HepG2 (cell line): ENCODE data around the gene ANKS1B. TPM values are rescaled to one million over a fixed set of nuclear protein-coding genes. Genes with fewer than 3 reads are reported as not detected.

Experiments
- ATAC-seq: fragments of 200-7000 bp; cut with Tn5 transposase; 3 replicates; pipeline ENCODE4 v1.9.1; 2020; ENCODE audit warnings: mild to moderate bottlenecking, moderate library complexity
- BruUV-seq: library from RNA; stranded (reverse); fragments of 400-500 nt; replicated peaks from 2 replicates; lab custom pipeline; 2021; lab: Mats Ljungman, UMichigan
- CTCF ChIA-PET: fragments of 300-600 bp; formaldehyde crosslinking; extraction: SDS; loops from one replicate; lab custom pipeline; 2021; ENCODE audit warnings: low total read pairs, inconsistent platforms, low intra/inter-chr PET ratio; lab: Yijun Ruan, JAX
- POLR2A ChIA-PET: fragments of 350-600 bp; sonication (Branson Sonifier 250); formaldehyde crosslinking; loops from one replicate; lab custom pipeline; 2020; ENCODE audit warnings: antibody characterized with exemption, inconsistent platforms; lab: Yijun Ruan, JAX
- DNase-seq: peaks from one replicate; pipeline ENCODE4 v3.0.0-alpha.2; 2015; ENCODE audit warnings: low spot score
- FAIRE-seq: peaks from 3 replicates; lab custom pipeline; 2011; peaks lifted over from hg19 to GRCh38; lab: Jason Lieb, UNC
- H2AFZ ChIP-seq: one replicate; pipeline ENCODE4 v1.6.1; 2011; ENCODE audit warnings: low read length, inconsistent platforms
- H3K27ac ChIP-seq: fragments of 300-600 bp; 3 replicates; pipeline ENCODE4 v1.8.0; 2011; ENCODE audit warnings: mixed run types, mild to moderate bottlenecking, mixed read lengths, low read length, inconsistent platforms; ENCODE audit not compliant: insufficient read depth; ENCODE audit errors: extremely low read length
- H3K27me3 ChIP-seq, 2 experiments: fragments of 200-600 bp in 1 of 2; 2 replicates in 1 of 2; 3 replicates in 1 of 2; pipeline versions ENCODE4 v1.6.0 to v1.8.0; 2011; ENCODE audit warnings: low read length in 2 of 2, mild to moderate bottlenecking in 2 of 2, moderate library complexity in 2 of 2, inconsistent platforms in 1 of 2; ENCODE audit not compliant: insufficient read depth in 2 of 2, control insufficient read depth in 1 of 2
- H3K36me3 ChIP-seq, 2 experiments: fragments of 200-600 bp in 1 of 2; replicated peaks in 1 of 2; 2 replicates in 1 of 2; 3 replicates in 1 of 2; pipeline versions ENCODE4 v1.5.1 to v1.8.0; 2011; ENCODE audit warnings: low read length in 2 of 2, inconsistent platforms in 1 of 2; ENCODE audit not compliant: insufficient read depth in 2 of 2, control insufficient read depth in 1 of 2
- H3K4me1 ChIP-seq: 2 replicates; pipeline ENCODE4 v1.5.1; 2012; ENCODE audit warnings: low read length, inconsistent platforms; ENCODE audit not compliant: insufficient read depth
- H3K4me2 ChIP-seq: 2 replicates; pipeline ENCODE4 v1.6.0; 2011; ENCODE audit warnings: low read depth, low read length, inconsistent platforms
- H3K4me3 ChIP-seq, 3 experiments: fragments of 200-600 bp in 1 of 3; sonication (generic), shearing (Covaris generic) in 1 of 3; replicated peaks in 1 of 3; 2 replicates each; pipeline ENCODE4 v1.5.1; 2011 to 2016; ENCODE audit warnings: low read length in 3 of 3, inconsistent platforms in 2 of 3, low read depth in 2 of 3, mild to moderate bottlenecking in 2 of 3, control low read depth in 1 of 3, mixed read lengths in 1 of 3; ENCODE audit not compliant: insufficient read depth in 1 of 3
- H3K79me2 ChIP-seq: one replicate; pipeline ENCODE4 v1.6.1; 2011; ENCODE audit warnings: low read length, inconsistent platforms; ENCODE audit not compliant: insufficient read depth
- H3K9ac ChIP-seq: 2 replicates; pipeline ENCODE4 v1.6.0; 2011; ENCODE audit warnings: mild to moderate bottlenecking, low read depth, low read length, inconsistent platforms; ENCODE audit not compliant: insufficient read depth
- H3K9me3 ChIP-seq: 2 replicates; pipeline ENCODE4 v1.5.1; 2012; ENCODE audit warnings: mild to moderate bottlenecking, low read length
- H4K20me1 ChIP-seq: 2 replicates; pipeline ENCODE4 v1.6.0; 2011; ENCODE audit warnings: inconsistent platforms, mild to moderate bottlenecking, low read length, moderate library complexity; ENCODE audit not compliant: insufficient read depth
- CBX5 ChIP-seq: sonication (generic); formaldehyde crosslinking; IDR thresholded peaks from 2 replicates; pipeline ENCODE4 v1.4.0; 2020; ENCODE audit warnings: missing genetic modification reagents, borderline replicate concordance
- CHCHD3 ChIP-seq: sonication (generic); formaldehyde crosslinking; IDR thresholded peaks from 2 replicates; pipeline ENCODE4 v1.8.0; 2022; ENCODE audit warnings: mild to moderate bottlenecking, missing genetic modification reagents, moderate library complexity
- ETV5 ChIP-seq: IDR thresholded peaks from 2 replicates; pipeline ENCODE4 v1.6.1; 2018; ENCODE audit warnings: missing biosample characterization, missing genetic modification reagents, inconsistent platforms, borderline replicate concordance
- PRPF4 ChIP-seq: fragments of 200-400 bp; formaldehyde crosslinking; IDR thresholded peaks from 2 replicates; pipeline ENCODE4 v1.6.1; 2016; ENCODE audit warnings: low read length, low read depth; ENCODE audit not compliant: poor library complexity, severe bottlenecking
- SKI ChIP-seq: fragments of 450-650 bp; IDR thresholded peaks from one replicate; pipeline ENCODE4 v1.6.1; 2018; ENCODE audit warnings: mild to moderate bottlenecking; ENCODE audit not compliant: partially characterized antibody
- TAF15 ChIP-seq: fragments of 200-400 bp; formaldehyde crosslinking; IDR thresholded peaks from one replicate; pipeline ENCODE4 v1.6.1; 2018; ENCODE audit warnings: mild to moderate bottlenecking, low read depth, low read length; ENCODE audit not compliant: poor library complexity, severe bottlenecking
- TCF12 ChIP-seq, 2 experiments: fragments of 450-650 bp in 1 of 2; sonication (generic) in 1 of 2; formaldehyde crosslinking in 1 of 2; IDR thresholded peaks; 2 replicates each; pipeline versions ENCODE4 v1.6.1 to v1.8.0; 2017 to 2022; ENCODE audit warnings: antibody characterized with exemption in 1 of 2, mild to moderate bottlenecking in 1 of 2, missing genetic modification reagents in 1 of 2, moderate library complexity in 1 of 2
- TGIF2 ChIP-seq: IDR thresholded peaks from 2 replicates; pipeline ENCODE4 v1.6.1; 2016; ENCODE audit warnings: control low read depth, missing compliant biosample characterization
- ZNF101 ChIP-seq: sonication (generic); formaldehyde crosslinking; IDR thresholded peaks from 2 replicates; pipeline ENCODE4 v1.4.0; 2020; ENCODE audit warnings: mild to moderate bottlenecking, low read depth, missing genetic modification reagents, borderline replicate concordance
- ZNF136 ChIP-seq: sonication (generic); formaldehyde crosslinking; IDR thresholded peaks from 2 replicates; pipeline ENCODE4 v1.8.1; 2022; ENCODE audit warnings: low read depth, mild to moderate bottlenecking, moderate library complexity, missing genetic modification reagents
- ZNF180 ChIP-seq: sonication (generic); formaldehyde crosslinking; IDR thresholded peaks from 2 replicates; pipeline ENCODE4 v1.4.0; 2020; ENCODE audit warnings: low read depth, missing genetic modification reagents, borderline replicate concordance
- ZNF251 ChIP-seq: sonication (generic); formaldehyde crosslinking; IDR thresholded peaks from 2 replicates; pipeline ENCODE4 v1.9.0; 2021; ENCODE audit warnings: mild to moderate bottlenecking, missing genetic modification reagents
- ZNF343 ChIP-seq: sonication (generic); formaldehyde crosslinking; IDR thresholded peaks from 2 replicates; pipeline ENCODE4 v1.4.0; 2020; ENCODE audit warnings: mild to moderate bottlenecking, missing genetic modification reagents
- ZNF567 ChIP-seq: sonication (generic); formaldehyde crosslinking; IDR thresholded peaks from 2 replicates; pipeline ENCODE4 v1.8.1; 2023; ENCODE audit warnings: mild to moderate bottlenecking, missing genetic modification reagents, borderline replicate concordance
- WGBS: methylation state at CpG from one replicate; pipeline ENCODE4 v1.1.6; 2017; ENCODE audit warnings: low lambda C conversion rate; 5-methylcytosine and 5-hydroxymethylcytosine counted together
- in situ Hi-C: cut with HindIII; loops from 2 replicates; pipeline ENCODE4 v1.10.0; 2017; ENCODE audit warnings: low pct_unique_long_range_greater_than_20kb; ENCODE audit not compliant: extremely low pct_ligation_motif_present
- intact Hi-C: fragments of 100-400 bp; cut with micrococcal nuclease; formaldehyde crosslinking; loops from one replicate; pipeline ENCODE4 v1.10.0; 2022; ENCODE audit not compliant: unreplicated experiment
- polyA plus RNA-seq, 8 experiments: library from polyadenylated mRNA; depleted of rRNA in 3 of 8; stranded (reverse) in 7 of 8; unstranded in 1 of 8; fragments of >200 nt; fragmentation: Illumina TruSeq in 4 of 8; extraction: Trizol in 4 of 8; gene quantifications; 2 replicates each; pipeline versions ENCODE4 v1.2.1 to v1.2.3, GENCODE V29; 2011 to 2016; ENCODE audit warnings: low read depth in 4 of 8, missing spikeins in 1 of 8, mixed read lengths in 1 of 8; ENCODE audit not compliant: insufficient read depth in 1 of 8
- total RNA-seq, 5 experiments: library from RNA; depleted of rRNA; stranded (reverse); fragments of >200 nt; fragmentation: Illumina TruSeq; extraction: Trizol; gene quantifications; 2 replicates each; pipeline ENCODE4 v1.2.3, GENCODE V29; 2016; ENCODE audit warnings: low read depth in 1 of 5
- TF ChIP-seq, protein P1 (sequence below): sonication (generic); formaldehyde crosslinking; IDR thresholded peaks from 2 replicates; pipeline ENCODE4 v1.4.0; 2020; ENCODE audit warnings: missing genetic modification reagents, mild to moderate bottlenecking, borderline replicate concordance
- TF ChIP-seq, protein P2 (sequence below): IDR thresholded peaks from 2 replicates; pipeline ENCODE4 v1.6.1; 2016; ENCODE audit warnings: missing compliant biosample characterization, missing genetic modification reagents, borderline replicate concordance

ANKS1B gene
- total and polyA plus RNA-seq, 2 of the 13 experiments (the other 11 are each of a cell fraction or from before 2014, with no cell fraction given) = 0.15 TPM; not detected in 1

GRCh38 chr12:99767809-99768208, 216.9 kb downstream of the ANKS1B start (continued):
- TF ChIP-seq PRPF4 (no peak), ZNF180 (CRISPR knock-in tag) (no peak)

DNA sequence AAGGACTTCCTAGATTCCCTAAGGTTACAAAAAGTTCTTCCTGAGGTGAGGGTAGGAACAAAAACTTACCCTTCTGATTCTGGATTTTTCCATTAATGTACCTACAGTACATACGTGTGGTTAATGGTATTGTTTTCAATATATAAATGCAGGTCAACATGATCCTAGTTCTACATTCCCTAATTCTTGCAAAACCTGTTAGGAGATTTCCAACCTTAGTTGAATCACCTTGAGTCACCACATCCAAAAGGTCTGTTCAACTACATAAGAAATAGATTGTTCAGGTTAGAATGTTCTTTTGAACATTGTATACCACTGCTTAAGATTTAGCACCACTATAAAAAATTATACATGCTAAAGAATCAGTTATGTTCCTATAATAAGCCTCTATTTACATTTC, 218.3 kb downstream of the ANKS1B start:
- in situ Hi-C loops = loop anchor here (10.0 to 25.0 kb wide), 2 partner anchors 382 to 729 kb away; no protein-coding TSS in a partner anchor
- H3K4me1 ChIP-seq = no peaks in the 10 kb centered on the region
- no peak overlapping the region for H3K9ac ChIP-seq
- no TSS peak for BruUV-seq
- H3K4me3 ChIP-seq = no peak overlapping the region
- no peaks in the 10 kb centered on the region for H3K9me3 ChIP-seq
- H2AFZ ChIP-seq = no peak overlapping the region
- ATAC-seq (no peak), DNase-seq (no peak), FAIRE-seq (no peak)
- H3K27ac ChIP-seq = no peak overlapping the region
- no peaks in the 10 kb centered on the region for H3K36me3 ChIP-seq
- ChIA-PET POLR2A (no interaction called here), CTCF (no interaction called here)
- H3K27me3 ChIP-seq = no peaks in the 10 kb centered on the region
- no peak overlapping the region for H3K4me2 ChIP-seq
- intact Hi-C loops = no loop called here
- no peaks in the 10 kb centered on the region for H4K20me1 ChIP-seq
- 4% methylated on average over 1 of the region's 1 CpG for WGBS
- H3K79me2 ChIP-seq = no peaks in the 10 kb centered on the region
- TF ChIP-seq ZNF343 (no peak), CHCHD3 (no peak), SKI (no peak), ZNF101 (CRISPR knock-in tag) (no peak), ZNF136 (no peak), TAF15 (no peak), TGIF2 (CRISPR knock-in tag) (no peak), TCF12 (IDR thresholded peaks at IDR 0.05) (no peak), TCF12 (CRISPR knock-in tag; IDR thresholded peaks at IDR 0.05) (no peak), ZNF251 (CRISPR knock-in tag) (no peak), ETV5 (CRISPR knock-in tag) (no peak), ZNF567 (CRISPR knock-in tag) (no peak), CBX5 (CRISPR knock-in tag) (no peak)
- TF ChIP-seq, protein P1, sequence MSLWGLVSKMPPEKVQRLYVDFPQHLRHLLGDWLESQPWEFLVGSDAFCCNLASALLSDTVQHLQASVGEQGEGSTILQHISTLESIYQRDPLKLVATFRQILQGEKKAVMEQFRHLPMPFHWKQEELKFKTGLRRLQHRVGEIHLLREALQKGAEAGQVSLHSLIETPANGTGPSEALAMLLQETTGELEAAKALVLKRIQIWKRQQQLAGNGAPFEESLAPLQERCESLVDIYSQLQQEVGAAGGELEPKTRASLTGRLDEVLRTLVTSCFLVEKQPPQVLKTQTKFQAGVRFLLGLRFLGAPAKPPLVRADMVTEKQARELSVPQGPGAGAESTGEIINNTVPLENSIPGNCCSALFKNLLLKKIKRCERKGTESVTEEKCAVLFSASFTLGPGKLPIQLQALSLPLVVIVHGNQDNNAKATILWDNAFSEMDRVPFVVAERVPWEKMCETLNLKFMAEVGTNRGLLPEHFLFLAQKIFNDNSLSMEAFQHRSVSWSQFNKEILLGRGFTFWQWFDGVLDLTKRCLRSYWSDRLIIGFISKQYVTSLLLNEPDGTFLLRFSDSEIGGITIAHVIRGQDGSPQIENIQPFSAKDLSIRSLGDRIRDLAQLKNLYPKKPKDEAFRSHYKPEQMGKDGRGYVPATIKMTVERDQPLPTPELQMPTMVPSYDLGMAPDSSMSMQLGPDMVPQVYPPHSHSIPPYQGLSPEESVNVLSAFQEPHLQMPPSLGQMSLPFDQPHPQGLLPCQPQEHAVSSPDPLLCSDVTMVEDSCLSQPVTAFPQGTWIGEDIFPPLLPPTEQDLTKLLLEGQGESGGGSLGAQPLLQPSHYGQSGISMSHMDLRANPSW = no peak
- TF ChIP-seq, protein P2, sequence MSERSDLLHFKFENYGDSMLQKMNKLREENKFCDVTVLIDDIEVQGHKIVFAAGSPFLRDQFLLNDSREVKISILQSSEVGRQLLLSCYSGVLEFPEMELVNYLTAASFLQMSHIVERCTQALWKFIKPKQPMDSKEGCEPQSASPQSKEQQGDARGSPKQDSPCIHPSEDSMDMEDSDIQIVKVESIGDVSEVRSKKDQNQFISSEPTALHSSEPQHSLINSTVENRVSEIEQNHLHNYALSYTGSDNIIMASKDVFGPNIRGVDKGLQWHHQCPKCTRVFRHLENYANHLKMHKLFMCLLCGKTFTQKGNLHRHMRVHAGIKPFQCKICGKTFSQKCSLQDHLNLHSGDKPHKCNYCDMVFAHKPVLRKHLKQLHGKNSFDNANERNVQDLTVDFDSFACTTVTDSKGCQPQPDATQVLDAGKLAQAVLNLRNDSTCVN (CRISPR knock-in tag) = no peak
